Tongue (tissue), 2 donors: ENCODE measurements around the gene HOMER1. TPM values are rescaled to one million over a fixed set of nuclear protein-coding genes. Genes with fewer than 3 reads are reported as not detected.

Experiments
- small RNA-seq: library from RNA; depleted of rRNA; stranded (forward); fragments of <200 nt; gene quantifications from one replicate; pipeline ENCODE3, GENCODE V24; 2014; ENCODE audit warnings: low replicate concordance
- total RNA-seq: library from RNA; depleted of rRNA; stranded (reverse); fragments of >200 nt; gene quantifications from one replicate; pipeline ENCODE4 v1.2.3, GENCODE V29; 2014

Gene HOMER1
- total RNA-seq, 1 donor from 2014 or later = 42.1 TPM

Small RNA genes lying within 50 kb of the gene (small RNA-seq; reads per million reads assigned to genes)
- not detected for gene RF00019

Other genes starting within 250 kb of the HOMER1 start
- 75.3 TPM for gene TENT2, start 98.3 kb upstream of the HOMER1 start, total RNA-seq
- 739 TPM for gene CMYA5, start 175.7 kb upstream of the HOMER1 start, total RNA-seq